Activated CD4-positive, alpha-beta T cell treated with anti-CD3 and anti-CD28 coated beads, Interleukin-2, amount 10 ng/mL, durations not matched to agents 7 days and 5 days (primary cell): ENCODE results near the gene GPR153. TPM values are rescaled to one million over a fixed set of nuclear protein-coding genes. Genes with fewer than 3 reads are reported as not detected.
A peak's percentile ranks its signal among the peaks of the same experiment; 100 is the strongest.

Experiments used
- CTCF ChIA-PET: fragments of 350-600 bp; sonication (Branson Sonifier 250); formaldehyde crosslinking; loops from one replicate; lab custom pipeline; 2021; ENCODE audit warnings: antibody characterized with exemption; lab: Charles Lee
- POLR2A ChIA-PET: fragments of 350-600 bp; sonication (Branson Sonifier 250); formaldehyde crosslinking; loops from one replicate; lab custom pipeline; 2021; ENCODE audit warnings: antibody characterized with exemption; lab: Charles Lee
- DNase-seq: peaks from one replicate; pipeline ENCODE4 v3.0.0-alpha.2; 2020
- H3K27ac Mint-ChIP-seq: one replicate; pipeline ENCODE4 v1.8.0; 2021; ENCODE audit warnings: mild to moderate bottlenecking, moderate library complexity, mixed read lengths
- H3K27me3 Mint-ChIP-seq: one replicate; pipeline ENCODE4 v1.8.0; 2021; ENCODE audit warnings: mixed read lengths
- H3K36me3 Mint-ChIP-seq: one replicate; pipeline ENCODE4 v1.8.0; 2021; ENCODE audit warnings: low read depth, mixed read lengths
- H3K4me1 Mint-ChIP-seq: one replicate; pipeline ENCODE4 v1.8.0; 2021; ENCODE audit warnings: mixed read lengths
- H3K4me3 Mint-ChIP-seq: one replicate; pipeline ENCODE4 v1.8.0; 2021; ENCODE audit warnings: mild to moderate bottlenecking, moderate library complexity, mixed read lengths
- H3K9me3 Mint-ChIP-seq: one replicate; pipeline ENCODE4 v1.8.0; 2021; ENCODE audit warnings: mixed read lengths
- total RNA-seq, 2 experiments: library from RNA; stranded (reverse); gene quantifications; one replicate each; pipeline ENCODE4 v1.2.3, GENCODE V29; 2021

The GPR153 gene
- total RNA-seq, 2 experiments from 2014 or later = 0.85 to 0.99 TPM

GRCh38 chr1:6272452-6272851 lies 11.6 kb upstream of the GPR153 start:
- no peaks in the 10 kb centered on the region for H3K9me3 Mint-ChIP-seq
- H3K36me3 Mint-ChIP-seq = no peaks in the 10 kb centered on the region
- no peak overlapping the region for H3K27ac Mint-ChIP-seq
- no peak overlapping the region for H3K4me3 Mint-ChIP-seq
- H3K4me1 Mint-ChIP-seq = no peaks in the 10 kb centered on the region
- no peaks in the 10 kb centered on the region for H3K27me3 Mint-ChIP-seq
- POLR2A ChIA-PET = no interaction called here
- no peak for DNase-seq
- CTCF ChIA-PET = no interaction called here

- CTCF ChIA-PET = no interaction called here
- Mint-ChIP-seq H3K9me3 (no peaks in the 10 kb centered on the region), H3K27ac (no peak overlapping the region), H3K27me3 (no peaks in the 10 kb centered on the region), H3K4me3 (no peak overlapping the region), H3K4me1 (no peaks in the 10 kb centered on the region), H3K36me3 (no peaks in the 10 kb centered on the region)
- POLR2A ChIA-PET = no interaction called here
- no peak for DNase-seq
Measured at GRCh38 chr1:6271554-6271953, 10.7 kb upstream of the GPR153 start.

- no peaks in the 10 kb centered on the region for H3K9me3 Mint-ChIP-seq
- H3K4me1 Mint-ChIP-seq = no peaks in the 10 kb centered on the region
- ChIA-PET CTCF (no interaction called here), POLR2A (no interaction called here)
- H3K4me3 Mint-ChIP-seq = no peak overlapping the region
- H3K27ac Mint-ChIP-seq = no peak overlapping the region
- no peaks in the 10 kb centered on the region for H3K36me3 Mint-ChIP-seq
- DNase-seq = no peak
- no peaks in the 10 kb centered on the region for H3K27me3 Mint-ChIP-seq
Measured at GRCh38 chr1:6271006-6271405, 10.1 kb upstream of the GPR153 start.

- POLR2A ChIA-PET = no interaction called here
- Mint-ChIP-seq H3K4me3 (no peak overlapping the region), H3K27ac (no peak overlapping the region), H3K9me3 (no peaks in the 10 kb centered on the region), H3K27me3 (no peaks in the 10 kb centered on the region), H3K36me3 (no peaks in the 10 kb centered on the region), H3K4me1 (no peaks in the 10 kb centered on the region)
- CTCF ChIA-PET = no interaction called here
- DNase-seq = no peak
Measured at GRCh38 chr1:6270401-6270800, 9.5 kb upstream of the GPR153 start.

DNA sequence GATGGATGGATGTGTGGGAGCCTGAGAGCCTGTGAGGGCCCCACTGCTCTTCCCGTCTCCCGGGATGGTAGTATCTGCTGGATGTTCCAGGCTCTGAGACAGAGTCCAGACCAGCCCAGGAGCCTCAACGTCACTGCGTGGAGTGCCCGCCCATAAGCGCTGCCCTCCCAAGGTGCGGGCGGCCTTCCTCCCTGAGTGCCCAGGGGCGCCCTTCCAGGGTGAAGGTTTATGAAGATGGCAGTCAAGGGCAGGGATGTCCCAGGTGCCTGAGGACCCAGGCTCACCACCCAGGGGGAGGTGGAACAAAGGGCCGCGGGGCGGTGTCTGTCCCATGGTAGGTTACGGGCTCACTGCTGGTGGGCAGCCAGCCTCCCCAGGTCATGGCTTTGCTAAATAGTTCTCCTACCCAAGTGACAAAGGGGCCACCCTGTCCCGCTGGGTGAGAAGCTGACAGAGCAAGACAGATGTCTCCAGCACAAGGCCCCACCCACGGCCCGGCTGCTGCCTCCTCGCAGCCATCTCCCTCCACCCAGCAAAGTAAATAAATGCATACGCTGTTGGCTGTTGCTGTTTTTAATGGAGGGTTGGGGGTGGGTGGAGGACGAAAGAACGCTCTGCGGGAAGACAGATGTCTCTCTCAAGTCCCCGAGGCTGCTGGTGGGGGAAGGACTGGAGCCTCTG lies 9.0 kb upstream of the GPR153 start:
- Mint-ChIP-seq H3K9me3 (no peaks in the 10 kb centered on the region), H3K27ac (no peak overlapping the region), H3K4me1 (no peaks in the 10 kb centered on the region), H3K36me3 (no peaks in the 10 kb centered on the region), H3K27me3 (no peaks in the 10 kb centered on the region), H3K4me3 (no peak overlapping the region)
- POLR2A ChIA-PET = no interaction called here
- CTCF ChIA-PET = no interaction called here
- no peak for DNase-seq

DNA sequence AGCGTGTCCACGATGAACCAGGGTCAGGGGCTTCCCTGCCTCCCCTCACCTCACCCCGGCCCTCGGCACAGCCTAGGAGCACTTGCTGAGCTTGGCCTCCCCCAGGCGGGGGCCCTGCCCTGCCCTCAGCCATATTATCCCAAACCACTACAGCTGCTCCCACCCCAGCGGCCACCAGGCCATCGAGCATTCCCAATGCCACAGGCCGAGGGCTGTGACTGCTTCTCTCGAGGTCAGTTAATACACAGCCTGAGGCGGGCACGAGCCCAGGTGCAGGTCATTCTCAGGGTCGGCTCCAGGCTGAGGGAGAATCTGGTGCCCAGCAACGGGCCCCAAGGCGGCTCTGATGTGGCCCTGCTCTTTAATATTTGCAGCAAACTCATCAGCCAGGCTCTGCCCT lies 8.4 kb upstream of the GPR153 start:
- CTCF ChIA-PET = no interaction called here
- no peaks in the 10 kb centered on the region for H3K4me1 Mint-ChIP-seq
- POLR2A ChIA-PET = no interaction called here
- no peak overlapping the region for H3K27ac Mint-ChIP-seq
- H3K27me3 Mint-ChIP-seq = no peaks in the 10 kb centered on the region
- H3K36me3 Mint-ChIP-seq = no peaks in the 10 kb centered on the region
- no peaks in the 10 kb centered on the region for H3K9me3 Mint-ChIP-seq
- DNase-seq = no peak
- H3K4me3 Mint-ChIP-seq = no peak overlapping the region

DNA sequence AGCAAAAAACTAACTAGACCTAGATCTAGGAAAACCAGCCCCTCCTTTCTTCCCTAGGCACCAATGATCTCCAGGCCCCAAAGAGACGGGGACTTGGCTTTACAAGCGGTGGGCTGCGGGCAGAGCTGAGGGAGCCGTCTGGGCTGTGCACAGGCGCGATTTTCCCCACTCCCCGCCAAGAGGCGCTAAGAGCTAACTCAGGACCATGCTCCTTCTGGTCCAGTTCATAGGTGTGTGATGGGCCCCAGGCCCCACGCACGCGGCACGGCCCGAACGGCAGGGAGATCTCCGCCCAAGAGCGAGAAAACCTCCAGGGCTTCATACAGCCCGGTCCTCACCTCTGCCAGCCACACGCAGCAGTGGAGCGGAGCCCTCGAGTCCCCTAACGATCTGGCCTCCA lies 7.5 kb upstream of the GPR153 start:
- CTCF ChIA-PET = no interaction called here
- H3K36me3 Mint-ChIP-seq = no peaks in the 10 kb centered on the region
- POLR2A ChIA-PET = interaction anchor here (0.6 kb wide), 1 partner anchor 258 kb away, joined by 4 read pairs; no protein-coding TSS in a partner anchor

DNA sequence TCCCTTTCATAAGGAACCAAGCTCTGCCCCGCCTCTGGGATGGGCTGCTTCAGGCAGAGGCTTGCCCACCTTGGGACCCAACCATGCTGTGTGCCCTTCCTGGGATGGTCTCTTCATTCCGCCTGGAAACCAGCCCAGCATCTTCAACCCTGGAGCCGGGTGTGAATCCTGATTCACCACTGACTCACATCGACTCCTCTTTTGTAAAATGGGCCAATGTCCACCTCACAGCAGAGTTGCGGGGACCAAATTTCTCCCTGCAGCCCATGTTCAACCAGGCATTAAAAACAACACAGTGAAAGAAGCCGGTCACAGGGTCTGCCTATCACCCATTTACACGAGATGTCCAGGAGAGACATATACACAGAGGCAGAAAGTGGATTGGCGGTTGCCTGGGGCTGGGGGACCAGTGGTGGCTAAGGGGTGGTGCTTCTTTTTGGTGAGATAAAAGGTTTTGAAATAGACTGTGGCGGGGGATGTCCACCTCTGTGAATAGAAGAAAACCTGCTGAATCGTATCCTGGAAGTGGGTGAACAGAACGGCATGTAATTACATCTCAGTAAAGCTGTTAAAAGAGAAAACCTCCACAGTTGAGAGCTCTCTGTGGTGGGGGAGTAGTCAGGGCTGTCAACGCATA lies 6.9 kb upstream of the GPR153 start:
- no peaks in the 10 kb centered on the region for H3K36me3 Mint-ChIP-seq
- no peaks in the 10 kb centered on the region for H3K9me3 Mint-ChIP-seq
- no peak overlapping the region for H3K27ac Mint-ChIP-seq
- DNase-seq = no peak
- ChIA-PET POLR2A (interaction anchor here (0.6 kb wide), 1 partner anchor 259 kb away, joined by 4 read pairs; no protein-coding TSS in a partner anchor), CTCF (interaction anchor here (0.5 kb wide), 1 partner anchor 31 kb away, joined by 4 read pairs; no protein-coding TSS in a partner anchor)
- H3K27me3 Mint-ChIP-seq = no peaks in the 10 kb centered on the region
- H3K4me3 Mint-ChIP-seq = no peak overlapping the region
- no peaks in the 10 kb centered on the region for H3K4me1 Mint-ChIP-seq

More for the DNA sequence above, 7.5 kb upstream of the GPR153 start:
- Mint-ChIP-seq H3K27me3 (no peaks in the 10 kb centered on the region), H3K9me3 (no peaks in the 10 kb centered on the region), H3K4me3 (no peak overlapping the region), H3K4me1 (no peaks in the 10 kb centered on the region), H3K27ac (no peak overlapping the region)
- DNase-seq = no peak

- CTCF ChIA-PET = interaction anchor here (1.0 to 1.8 kb wide), 2 partner anchors 20 to 22 kb away, joined by 5 to 7 read pairs; no protein-coding TSS in a partner anchor
Measured at GRCh38 chr1:6266641-6267040, 5.7 kb upstream of the GPR153 start.

GRCh38 chr1:6265151-6265550 lies 4.3 kb upstream of the GPR153 start:
- Mint-ChIP-seq H3K27ac (no peak overlapping the region), H3K4me1 (peaks cover 4% of the 10 kb centered on the region), H3K36me3 (no peaks in the 10 kb centered on the region), H3K27me3 (peaks cover 7% of the 10 kb centered on the region), H3K9me3 (no peaks in the 10 kb centered on the region), H3K4me3 (no peak overlapping the region)
- CTCF ChIA-PET = interaction anchor here (0.7 to 1.8 kb wide), 4 partner anchors 20 to 72 kb away, joined by 3 to 7 read pairs (median 3); no protein-coding TSS in a partner anchor
- POLR2A ChIA-PET = no interaction called here
- DNase-seq = no peak

More at GRCh38 chr1:6266641-6267040, 5.7 kb upstream of the GPR153 start:
- POLR2A ChIA-PET = no interaction called here
- Mint-ChIP-seq H3K4me1 (peaks cover 4% of the 10 kb centered on the region), H3K36me3 (no peaks in the 10 kb centered on the region), H3K9me3 (no peaks in the 10 kb centered on the region), H3K4me3 (no peak overlapping the region), H3K27ac (no peak overlapping the region), H3K27me3 (peaks cover 4% of the 10 kb centered on the region)
- no peak for DNase-seq

DNA sequence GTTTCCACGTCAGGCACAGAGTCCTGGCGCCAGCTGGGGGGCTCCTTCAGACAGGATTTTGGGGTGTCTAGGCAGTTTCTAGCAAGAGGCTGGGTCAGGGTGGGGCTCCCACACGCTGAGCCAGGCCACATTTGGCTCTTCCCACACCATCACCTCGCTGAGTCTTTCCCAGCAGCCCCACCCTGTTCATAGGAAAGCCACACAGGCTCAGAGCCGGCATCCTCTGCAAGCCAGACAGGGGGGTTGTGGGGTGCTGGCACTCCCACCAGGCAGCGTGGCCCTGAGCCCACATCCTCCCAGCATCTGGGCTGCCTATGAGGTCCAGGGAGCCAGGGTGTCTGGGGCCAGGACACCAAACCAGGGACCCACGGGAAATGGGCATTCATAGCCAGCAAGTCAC lies 2.8 kb upstream of the GPR153 start:
- POLR2A ChIA-PET = no interaction called here
- Mint-ChIP-seq H3K9me3 (no peaks in the 10 kb centered on the region), H3K27ac (no peak overlapping the region), H3K4me1 (peaks cover 13% of the 10 kb centered on the region), H3K36me3 (no peaks in the 10 kb centered on the region), H3K4me3 (no peak overlapping the region), H3K27me3 (peaks cover 14% of the 10 kb centered on the region)
- CTCF ChIA-PET = no interaction called here
- no peak for DNase-seq

GRCh38 chr1:6262555-6263420 lies 1.9 kb upstream of the GPR153 start:
- CTCF ChIA-PET = interaction anchor here (0.7 to 1.3 kb wide), 2 partner anchors 16 to 18 kb away, joined by 3 read pairs; no protein-coding TSS in a partner anchor
- H3K27me3 Mint-ChIP-seq = peaks cover 17% of the 10 kb centered on the region
- H3K4me3 Mint-ChIP-seq = no peak overlapping the region
- no peak for DNase-seq
- H3K27ac Mint-ChIP-seq = no peak overlapping the region
- peaks cover 13% of the 10 kb centered on the region for H3K4me1 Mint-ChIP-seq
- POLR2A ChIA-PET = no interaction called here
- H3K9me3 Mint-ChIP-seq = no peaks in the 10 kb centered on the region
- H3K36me3 Mint-ChIP-seq = no peaks in the 10 kb centered on the region

GRCh38 chr1:6261615-6261995 lies 707 bp upstream of the GPR153 start:
- Mint-ChIP-seq H3K9me3 (no peaks in the 10 kb centered on the region), H3K36me3 (no peaks in the 10 kb centered on the region), H3K4me3 (peak overlapping the region; percentile 67), H3K27ac (no peak overlapping the region), H3K4me1 (peaks cover 13% of the 10 kb centered on the region), H3K27me3 (peaks cover 18% of the 10 kb centered on the region)
- POLR2A ChIA-PET = no interaction called here
- CTCF ChIA-PET = interaction anchor here (0.9 kb wide), 1 partner anchor 14 kb away, joined by 3 read pairs; no protein-coding TSS in a partner anchor
- DNase-seq = no peak
